HG03432 (cell line): ENCODE data around the gene NR2F2.
A peak's percentile ranks its signal among the peaks of the same experiment; 100 is the strongest.

Experiments
- ATAC-seq: cut with Tn5 transposase; IDR thresholded peaks from one replicate; pipeline ENCODE4 v1.9.1; 2021; ENCODE audit warnings: mild to moderate bottlenecking, moderate library complexity; ENCODE audit not compliant: unreplicated experiment

The NR2F2 gene

GRCh38 chr15:96341513-96342405 lies 11.3 kb downstream of the NR2F2 start:
- no peak for ATAC-seq

DNA sequence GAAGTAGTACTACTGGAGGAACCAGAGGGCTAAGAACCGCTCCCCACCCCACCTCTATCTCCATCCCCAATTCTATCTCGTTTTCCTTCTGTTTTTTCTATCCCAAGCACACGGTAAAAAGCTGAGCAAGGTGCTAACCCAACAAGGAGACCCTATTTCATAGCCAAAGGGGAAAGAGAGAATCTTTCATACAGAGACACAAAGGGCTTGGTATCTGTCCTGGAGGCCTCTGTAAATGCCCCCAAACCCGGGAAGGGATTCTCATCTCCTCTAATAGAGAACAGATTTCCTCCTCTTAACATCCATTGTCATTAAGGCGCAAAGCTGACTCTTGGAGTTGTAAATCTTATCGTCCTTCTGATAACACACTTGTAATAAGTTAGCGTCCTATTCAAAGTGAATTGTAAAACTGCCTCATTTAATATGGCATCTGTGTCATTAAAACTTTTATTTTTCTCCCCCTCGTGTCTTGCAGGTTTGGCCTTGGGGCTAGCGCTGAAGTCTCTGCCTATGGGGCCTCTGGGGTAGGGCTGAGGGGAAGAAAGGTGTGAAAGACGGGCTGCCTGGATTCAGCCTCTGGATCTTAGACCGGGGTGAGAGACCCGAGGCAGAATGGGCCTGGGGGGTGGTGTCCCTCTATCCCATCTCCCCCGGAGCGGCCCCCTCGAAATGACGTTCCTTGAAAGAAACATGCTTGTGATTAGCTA lies 12.1 kb downstream of the NR2F2 start:
- no peak for ATAC-seq

DNA sequence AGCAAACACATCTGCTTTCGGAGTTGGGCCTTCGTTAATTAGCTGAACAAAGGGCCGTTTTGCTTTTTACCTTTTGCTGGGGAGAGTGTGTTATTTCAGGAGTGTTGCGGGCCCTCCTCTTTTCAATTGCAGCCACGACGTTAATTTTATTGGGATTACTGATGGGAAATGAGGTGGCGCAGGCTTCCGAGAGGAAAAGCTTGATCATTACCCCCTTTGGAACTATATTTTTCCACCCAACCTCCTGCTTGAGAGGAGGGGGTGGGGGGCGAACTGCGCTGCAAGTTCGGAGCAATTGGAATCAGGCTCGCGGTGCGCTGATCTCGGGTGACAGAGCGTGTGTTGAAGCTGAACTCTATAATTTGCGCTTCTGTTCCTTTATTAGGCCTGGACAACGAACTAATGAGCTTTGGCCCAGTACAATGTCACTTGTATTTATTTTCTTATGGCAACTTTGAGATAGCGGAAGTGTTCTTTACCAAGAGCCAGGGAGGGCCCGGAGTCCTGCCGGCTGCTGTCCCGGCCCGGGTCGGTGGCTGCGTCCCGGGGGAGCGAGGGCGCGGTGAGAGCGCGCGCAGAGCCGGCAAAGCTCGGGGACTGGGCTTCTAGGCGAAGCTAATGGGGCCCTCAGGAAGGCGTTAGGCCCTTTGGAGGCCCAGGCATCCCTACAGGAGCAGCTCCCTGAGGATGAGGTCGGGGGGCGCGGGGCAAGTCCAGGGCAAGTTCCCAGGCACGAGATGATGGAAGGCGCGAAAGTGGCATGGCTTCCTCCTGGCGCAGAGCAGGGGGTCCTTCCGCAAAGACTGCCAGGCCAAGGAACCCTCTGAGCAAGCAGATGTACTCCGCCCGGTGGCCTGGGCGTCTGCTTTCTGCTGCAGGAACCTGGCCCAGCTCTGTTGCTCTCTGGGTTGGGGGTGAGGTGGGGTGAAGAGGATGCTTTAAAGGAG lies 12.9 kb downstream of the NR2F2 start:
- ATAC-seq, result no peak

GRCh38 chr15:96344060-96344705 lies 13.7 kb downstream of the NR2F2 start:
- ATAC-seq, result no peak

- ATAC-seq, result no peak
Measured at GRCh38 chr15:96344706-96345559, 14.4 kb downstream of the NR2F2 start.

DNA sequence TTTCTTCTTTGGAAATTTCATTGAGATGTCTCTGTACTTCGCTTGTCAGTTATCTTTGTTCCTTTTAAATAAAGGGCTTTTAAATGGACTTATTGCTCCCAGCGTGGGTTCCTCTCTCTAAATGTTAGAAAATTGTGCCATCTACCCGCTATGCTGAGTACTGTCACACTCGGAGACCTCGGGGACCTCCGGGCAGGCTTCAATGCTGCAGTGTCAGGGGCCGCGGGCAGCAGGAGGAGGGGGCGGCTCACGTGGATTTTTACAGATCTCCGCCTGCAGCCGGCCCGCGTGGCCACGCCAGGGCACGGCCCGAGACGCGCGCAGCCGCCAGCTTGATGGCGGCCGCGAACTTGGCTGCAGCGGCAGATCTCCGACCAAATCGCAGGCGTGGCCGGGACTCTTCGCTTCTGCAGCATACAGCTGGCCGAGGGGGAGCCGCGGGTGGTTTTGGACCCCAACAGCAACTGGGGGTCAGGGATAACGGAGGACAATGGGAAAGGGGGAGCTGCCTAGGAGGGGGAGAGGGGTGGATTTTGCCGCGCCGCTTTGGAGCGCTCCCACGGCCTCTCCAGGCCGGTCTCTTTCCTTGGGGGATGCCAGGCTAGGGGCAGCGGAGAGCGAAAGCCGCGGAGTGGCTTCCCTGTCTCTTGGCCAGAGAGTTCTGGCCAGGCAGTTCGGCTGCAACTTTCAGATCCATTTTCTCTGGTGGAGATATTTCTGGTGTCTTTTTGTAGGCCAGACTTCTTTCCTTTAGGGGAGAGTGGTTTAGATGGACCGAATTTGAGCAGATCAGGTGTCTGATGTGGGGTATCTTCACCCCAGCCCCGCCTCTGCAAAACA lies 15.3 kb downstream of the NR2F2 start:
- peak; percentile 72 for ATAC-seq

DNA sequence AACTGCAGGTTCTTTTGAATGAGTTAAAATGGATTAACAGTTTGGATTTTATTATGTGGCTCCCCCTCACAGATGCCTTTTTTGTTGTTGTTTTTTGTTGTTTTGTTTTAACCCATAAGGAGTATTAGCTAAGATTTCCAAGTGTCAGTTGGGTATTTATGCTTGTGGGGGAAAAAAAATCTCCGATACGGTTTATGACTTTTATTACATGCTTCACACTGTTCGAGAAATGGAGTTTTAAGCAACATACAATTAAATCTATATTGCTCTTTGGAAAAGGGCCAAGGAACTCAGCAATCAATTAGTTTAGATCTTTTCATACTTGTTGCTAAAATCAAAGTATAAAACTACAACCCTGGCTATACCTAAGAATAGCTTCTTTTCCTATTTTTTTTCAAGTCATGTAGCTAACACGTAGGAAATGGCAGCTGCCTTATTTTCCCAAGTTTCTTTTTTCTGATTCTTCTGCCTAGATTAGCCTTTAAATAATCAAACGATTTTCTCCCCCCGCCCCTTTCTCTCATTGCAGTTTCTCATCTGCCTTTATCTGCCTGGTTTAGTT lies 16.0 kb downstream of the NR2F2 start:
- no peak for ATAC-seq

DNA sequence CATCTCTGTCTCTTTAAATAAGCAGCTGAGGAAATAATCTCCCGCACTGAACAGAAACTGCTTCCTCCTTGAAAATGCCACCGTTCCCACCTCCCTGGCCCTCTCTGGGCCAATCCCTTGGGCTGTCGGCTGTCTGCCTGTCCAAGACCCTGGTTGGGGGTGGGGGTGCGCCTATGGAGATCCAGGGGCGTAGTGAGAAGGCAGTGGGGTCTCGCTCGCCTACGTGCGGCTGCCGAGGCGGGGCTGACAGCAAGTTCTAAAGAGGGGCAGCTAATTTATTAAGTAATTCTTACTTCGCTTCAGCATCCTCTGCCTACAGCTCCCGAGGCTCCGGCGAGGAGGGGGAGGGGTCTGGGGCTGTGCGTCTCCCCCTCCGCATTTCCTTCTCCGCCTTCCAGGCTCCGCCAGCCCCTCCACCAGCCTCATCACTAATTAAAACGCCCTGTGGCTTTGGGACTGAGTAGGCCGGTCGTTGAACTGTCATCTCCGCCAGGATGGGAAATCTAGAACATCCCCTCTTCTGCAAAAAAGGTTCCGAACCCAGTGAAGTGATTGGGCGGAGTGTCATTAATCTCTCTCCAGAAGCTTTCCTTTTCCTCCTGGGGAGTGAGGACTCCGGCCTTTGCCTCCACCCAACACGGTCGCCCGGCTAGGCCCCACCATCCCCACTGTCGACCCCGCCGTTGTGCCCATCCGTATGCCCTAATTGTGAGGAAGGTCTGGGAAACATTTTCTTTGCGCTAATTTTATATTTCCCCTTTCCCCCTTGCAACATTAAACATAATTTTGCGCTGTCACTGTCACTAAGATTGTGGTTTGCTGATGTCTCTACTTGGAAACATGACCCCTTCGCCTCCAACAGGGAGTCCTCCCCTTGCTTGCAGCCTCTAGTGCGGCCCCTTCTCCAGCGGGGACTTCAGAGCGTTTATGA lies 16.9 kb downstream of the NR2F2 start:
- no peak for ATAC-seq

DNA sequence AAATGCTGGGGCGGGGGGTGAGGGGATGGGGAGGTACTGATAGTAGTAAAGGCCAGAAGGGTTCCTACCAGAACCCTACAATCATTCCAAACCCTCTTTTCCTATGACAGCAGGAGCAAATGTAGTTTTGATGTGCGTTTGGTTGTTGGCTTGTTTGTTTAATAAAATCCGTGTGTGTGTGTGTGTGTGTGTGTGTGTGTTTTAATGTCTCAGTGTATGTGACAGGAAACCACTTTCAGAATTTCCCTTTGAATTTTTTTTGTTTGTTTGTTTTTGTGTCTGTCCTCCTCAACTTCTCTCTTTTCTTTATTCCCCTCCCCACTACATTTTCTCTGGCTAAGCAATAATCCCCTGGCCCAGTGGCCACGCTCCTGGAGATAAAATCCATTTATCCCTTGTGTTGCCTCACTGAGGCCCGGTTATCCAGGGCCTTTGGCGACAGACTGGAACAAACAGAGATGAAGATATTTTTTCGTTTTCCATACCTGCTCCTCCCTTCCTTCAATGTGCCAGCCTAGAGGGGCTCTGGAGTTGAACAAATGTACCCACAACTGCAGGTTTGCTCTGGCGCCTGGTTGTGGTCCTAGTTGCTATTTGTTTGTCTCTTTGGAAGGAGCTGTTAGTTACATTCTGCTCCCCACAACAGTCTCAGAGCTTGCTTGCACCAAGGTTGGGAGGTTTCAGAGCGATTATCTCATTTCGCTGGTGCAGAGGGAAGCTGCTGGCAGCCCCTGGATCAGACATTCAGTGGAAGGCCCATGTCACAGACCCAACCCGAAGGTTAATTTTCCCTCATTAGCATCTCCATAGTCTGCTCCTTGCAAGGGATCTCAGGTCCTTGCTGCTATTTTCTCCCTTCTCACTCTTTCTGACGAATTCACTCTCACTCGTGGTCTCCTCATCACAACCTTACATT lies 17.9 kb downstream of the NR2F2 start:
- ATAC-seq, result no peak

GRCh38 chr15:96349034-96349856 lies 18.7 kb downstream of the NR2F2 start:
- no peak for ATAC-seq

GRCh38 chr15:96349857-96350720 lies 19.6 kb downstream of the NR2F2 start:
- ATAC-seq, result no peak

DNA sequence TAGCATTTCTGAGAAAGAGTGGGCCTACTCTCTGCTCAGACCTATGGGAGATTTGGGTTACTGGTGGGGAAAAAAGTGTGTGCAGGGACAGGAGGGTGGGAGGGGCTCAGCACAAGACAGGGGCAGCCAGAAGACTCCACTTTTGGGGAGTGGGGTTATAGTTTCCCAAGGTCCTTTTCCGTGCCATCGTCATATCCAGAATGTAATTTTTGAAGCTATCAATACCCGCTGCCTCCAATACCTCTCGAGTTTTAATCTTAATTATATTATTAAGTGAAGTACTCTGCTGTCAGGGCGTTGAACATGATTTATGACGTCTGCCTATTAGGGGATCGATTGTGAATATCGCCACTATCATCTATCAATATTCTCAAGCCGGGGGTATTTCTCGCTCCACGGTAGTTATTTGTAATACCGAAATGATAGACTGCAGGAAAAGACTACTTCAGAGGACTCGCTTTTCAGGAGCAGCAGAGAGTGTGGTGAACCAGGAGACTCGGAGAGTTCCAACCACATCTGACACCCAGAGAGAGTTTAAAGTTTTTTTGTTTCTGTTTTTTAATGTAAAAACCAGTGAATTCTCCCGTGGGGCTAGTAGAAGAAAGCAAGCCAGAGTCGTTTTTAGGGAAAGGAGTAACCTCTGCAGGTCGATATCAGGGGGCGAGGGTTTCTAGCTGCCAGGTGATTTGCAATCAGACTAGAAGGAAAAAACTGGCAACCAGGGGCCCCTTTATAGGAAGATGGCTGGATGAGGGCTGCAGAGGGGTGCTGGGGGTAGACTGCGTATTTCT lies 20.6 kb downstream of the NR2F2 start:
- ATAC-seq, result no peak

- ATAC-seq, result peak; percentile 33
Measured at GRCh38 chr15:96351761-96352603, 21.5 kb downstream of the NR2F2 start.
